OCI-LY3 (cell line): ENCODE results near the gene LMAN2.

ENCODE experiments used
- H2AFZ ChIP-seq: fragments of 200-600, 300-600 bp; shearing (Covaris generic); 2 replicates; pipeline ENCODE4 v1.6.0; 2014; ENCODE audit warnings: antibody characterized with exemption, low read depth, low read length
- H3K27ac ChIP-seq: fragments of 200-600, 300-600 bp; sonication (generic); 2 replicates; pipeline ENCODE4 v1.5.1; 2014; ENCODE audit warnings: mild to moderate bottlenecking, low read length, moderate library complexity, mixed read lengths
- H3K27me3 ChIP-seq: fragments of 200-600, 300-600 bp; sonication (generic); 2 replicates; pipeline ENCODE4 v1.6.1; 2014; ENCODE audit warnings: low read depth, low read length, mixed read lengths
- H3K36me3 ChIP-seq: fragments of 200-600, 300-600 bp; sonication (generic); replicated peaks from 2 replicates; pipeline ENCODE3; 2014; ENCODE audit warnings: low read depth, low read length, mixed read lengths
- H3K4me1 ChIP-seq: fragments of 300-600, 200-600 bp; sonication (generic); 2 replicates; pipeline ENCODE4 v1.6.1; 2014; ENCODE audit warnings: low read length, mixed read lengths
- H3K4me2 ChIP-seq: fragments of 200-600, 300-600 bp; sonication (generic); 2 replicates; pipeline ENCODE4 v1.6.1; 2014; ENCODE audit warnings: low read length, mixed read lengths
- H3K4me3 ChIP-seq: fragments of 300-600, 200-600 bp; sonication (generic); 2 replicates; pipeline ENCODE4 v1.5.1; 2014; ENCODE audit warnings: antibody characterized with exemption, mild to moderate bottlenecking, low read length, moderate library complexity
- H3K79me2 ChIP-seq: fragments of 300-600, 200-600 bp; shearing (Covaris generic); 2 replicates; pipeline ENCODE4 v1.6.1; 2014; ENCODE audit warnings: mild to moderate bottlenecking, low read length, mixed read lengths
- H3K9ac ChIP-seq: fragments of 300-600, 200-600 bp; shearing (Covaris generic); 2 replicates; pipeline ENCODE4 v1.6.0; 2014; ENCODE audit warnings: mild to moderate bottlenecking, low read length, moderate library complexity
- H3K9me3 ChIP-seq: fragments of 200-600, 300-600 bp; shearing (Covaris generic); 2 replicates; pipeline ENCODE4 v1.6.1; 2014; ENCODE audit warnings: low read length, mixed read lengths; ENCODE audit not compliant: insufficient read depth
- H4K20me1 ChIP-seq: fragments of 200-600, 300-600 bp; sonication (generic); 2 replicates; pipeline ENCODE4 v1.6.1; 2016; ENCODE audit warnings: low read length, mixed read lengths; ENCODE audit not compliant: insufficient read depth
- EZH2phosphoT487 ChIP-seq: fragments of 200-600 bp; shearing (Covaris generic); IDR thresholded peaks from 2 replicates; pipeline ENCODE4 v1.6.1; 2018; ENCODE audit warnings: antibody characterized with exemption, mixed run types, low read depth
- TF ChIP-seq, protein P1 (sequence below): fragments of 200-600, 300-600 bp; sonication (generic); IDR thresholded peaks from 2 replicates; pipeline ENCODE4 v1.5.1; 2014; ENCODE audit warnings: antibody characterized with exemption, low read length, low read depth

The LMAN2 gene, protein sequence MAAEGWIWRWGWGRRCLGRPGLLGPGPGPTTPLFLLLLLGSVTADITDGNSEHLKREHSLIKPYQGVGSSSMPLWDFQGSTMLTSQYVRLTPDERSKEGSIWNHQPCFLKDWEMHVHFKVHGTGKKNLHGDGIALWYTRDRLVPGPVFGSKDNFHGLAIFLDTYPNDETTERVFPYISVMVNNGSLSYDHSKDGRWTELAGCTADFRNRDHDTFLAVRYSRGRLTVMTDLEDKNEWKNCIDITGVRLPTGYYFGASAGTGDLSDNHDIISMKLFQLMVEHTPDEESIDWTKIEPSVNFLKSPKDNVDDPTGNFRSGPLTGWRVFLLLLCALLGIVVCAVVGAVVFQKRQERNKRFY

DNA sequence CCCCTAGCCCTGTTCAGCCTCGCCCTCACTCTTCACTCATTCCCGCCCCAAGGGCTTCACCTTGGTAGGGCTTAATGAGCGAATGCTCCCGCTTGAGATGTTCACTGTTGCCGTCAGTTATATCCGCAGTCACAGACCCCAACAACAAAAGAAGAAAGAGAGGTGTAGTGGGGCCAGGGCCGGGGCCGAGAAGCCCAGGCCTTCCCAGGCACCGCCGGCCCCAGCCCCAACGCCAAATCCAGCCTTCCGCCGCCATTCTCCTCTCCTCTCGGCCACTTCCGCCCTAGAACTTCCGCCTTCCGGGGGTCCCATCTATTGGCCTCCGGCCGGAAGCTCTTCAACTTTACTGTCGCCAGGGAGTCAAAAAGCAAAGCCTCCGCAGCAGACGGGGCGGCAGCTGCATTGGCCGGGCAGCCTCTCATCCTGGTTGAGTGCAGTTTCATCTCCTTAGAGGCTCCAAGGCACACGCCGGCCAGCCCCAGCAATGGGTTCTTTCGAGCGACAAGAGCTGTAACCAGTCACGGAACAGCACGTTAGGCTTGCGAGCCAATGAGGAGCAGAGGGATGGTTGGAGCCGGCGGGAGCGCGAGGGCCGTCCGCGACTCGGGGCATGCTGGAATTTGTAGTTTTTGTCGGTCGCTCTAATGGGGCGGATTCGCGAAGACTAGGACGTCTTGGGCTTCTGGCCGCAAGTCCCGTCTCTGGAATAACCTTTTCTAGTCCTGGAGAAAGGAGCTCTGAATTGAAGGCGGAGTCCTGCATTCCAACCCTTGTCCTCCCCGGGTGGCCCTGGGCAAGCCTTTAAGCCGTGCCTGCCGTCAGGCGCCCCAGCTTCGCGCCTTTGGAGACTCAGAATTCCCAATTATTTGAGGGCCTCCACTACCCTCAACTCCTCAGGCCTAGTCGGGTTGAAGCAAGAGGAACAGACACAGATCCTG, at the start of gene LMAN2:
Gene LMAN2 (minus strand): TSS at position 277 of the 938 bp plus-strand sequence. CDS start 21 bp downstream, at position 256.
- Histone ChIP-seq H3K9ac (peak within 1 kb of the TSS; percentile 87), H3K27ac (peak within 1 kb of the TSS; percentile 88), H3K79me2 (peaks cover 41% of the 10 kb centered on the region), H3K4me2 (peak within 1 kb of the TSS; percentile 97), H2AFZ (peak within 1 kb of the TSS; percentile 97), H3K9me3 (no peaks in the 10 kb centered on the region), H3K36me3 (peaks cover 6% of the 10 kb centered on the region), H3K4me1 (peaks cover 22% of the 10 kb centered on the region), H3K27me3 (no peaks in the 10 kb centered on the region), H4K20me1 (0 out of 2 replicates have a peak, but pooled peaks cover 6% of the 10 kb centered on the region), H3K4me3 (peak within 1 kb of the TSS; percentile 87)
- TF ChIP-seq EZH2phosphoT487 = no peak
- TF ChIP-seq, protein P1, sequence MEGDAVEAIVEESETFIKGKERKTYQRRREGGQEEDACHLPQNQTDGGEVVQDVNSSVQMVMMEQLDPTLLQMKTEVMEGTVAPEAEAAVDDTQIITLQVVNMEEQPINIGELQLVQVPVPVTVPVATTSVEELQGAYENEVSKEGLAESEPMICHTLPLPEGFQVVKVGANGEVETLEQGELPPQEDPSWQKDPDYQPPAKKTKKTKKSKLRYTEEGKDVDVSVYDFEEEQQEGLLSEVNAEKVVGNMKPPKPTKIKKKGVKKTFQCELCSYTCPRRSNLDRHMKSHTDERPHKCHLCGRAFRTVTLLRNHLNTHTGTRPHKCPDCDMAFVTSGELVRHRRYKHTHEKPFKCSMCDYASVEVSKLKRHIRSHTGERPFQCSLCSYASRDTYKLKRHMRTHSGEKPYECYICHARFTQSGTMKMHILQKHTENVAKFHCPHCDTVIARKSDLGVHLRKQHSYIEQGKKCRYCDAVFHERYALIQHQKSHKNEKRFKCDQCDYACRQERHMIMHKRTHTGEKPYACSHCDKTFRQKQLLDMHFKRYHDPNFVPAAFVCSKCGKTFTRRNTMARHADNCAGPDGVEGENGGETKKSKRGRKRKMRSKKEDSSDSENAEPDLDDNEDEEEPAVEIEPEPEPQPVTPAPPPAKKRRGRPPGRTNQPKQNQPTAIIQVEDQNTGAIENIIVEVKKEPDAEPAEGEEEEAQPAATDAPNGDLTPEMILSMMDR = no peak

DNA sequence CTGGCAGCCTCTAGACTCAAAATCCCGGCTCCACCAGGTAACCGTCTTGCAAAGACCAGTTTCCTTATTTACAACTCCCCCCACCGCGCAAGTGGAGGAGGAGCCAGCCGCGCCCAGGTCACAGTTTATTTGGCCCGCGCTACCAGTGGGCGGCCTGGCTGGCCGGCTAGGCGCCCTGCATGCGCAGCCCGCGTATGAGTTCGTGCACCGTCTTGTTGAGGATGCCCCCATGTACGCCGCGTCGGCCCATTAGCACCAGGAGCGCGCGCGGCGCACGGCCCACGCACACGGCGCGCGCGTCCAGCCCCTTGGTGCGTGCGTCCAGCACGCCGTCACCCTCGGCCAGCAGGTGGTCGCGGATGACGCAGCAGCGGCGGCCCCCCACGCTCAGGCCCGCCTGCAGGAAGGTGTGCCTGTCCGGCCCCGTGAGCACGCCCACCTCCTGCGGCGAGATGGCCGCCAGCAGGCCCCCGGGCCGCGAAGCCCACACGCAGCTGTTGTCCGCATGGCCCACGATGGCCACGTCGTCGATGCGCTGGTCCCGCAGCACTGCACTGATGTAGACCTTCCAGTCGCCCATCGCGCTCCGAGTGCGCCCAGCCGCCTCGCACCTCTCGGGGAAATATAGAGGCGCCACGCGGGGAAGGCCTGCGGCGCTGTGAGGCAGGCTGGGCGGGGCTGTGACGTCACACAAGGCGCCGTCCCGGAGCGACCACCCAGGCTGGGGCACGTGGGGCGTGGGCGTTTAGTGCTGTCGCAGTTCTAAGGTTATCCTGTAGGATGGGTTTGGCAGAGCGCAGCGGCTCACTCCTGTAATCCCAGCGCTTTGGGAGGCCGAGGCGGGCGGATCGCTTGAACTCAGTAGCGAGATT, 48.8 kb upstream of the LMAN2 start, which contains the start of gene PFN3:
Gene PFN3 (minus strand): TSS at position 665 of the 872 bp plus-strand sequence. CDS start 85 bp downstream, at position 580.
- no peaks in the 10 kb centered on the region for H4K20me1 ChIP-seq

DNA sequence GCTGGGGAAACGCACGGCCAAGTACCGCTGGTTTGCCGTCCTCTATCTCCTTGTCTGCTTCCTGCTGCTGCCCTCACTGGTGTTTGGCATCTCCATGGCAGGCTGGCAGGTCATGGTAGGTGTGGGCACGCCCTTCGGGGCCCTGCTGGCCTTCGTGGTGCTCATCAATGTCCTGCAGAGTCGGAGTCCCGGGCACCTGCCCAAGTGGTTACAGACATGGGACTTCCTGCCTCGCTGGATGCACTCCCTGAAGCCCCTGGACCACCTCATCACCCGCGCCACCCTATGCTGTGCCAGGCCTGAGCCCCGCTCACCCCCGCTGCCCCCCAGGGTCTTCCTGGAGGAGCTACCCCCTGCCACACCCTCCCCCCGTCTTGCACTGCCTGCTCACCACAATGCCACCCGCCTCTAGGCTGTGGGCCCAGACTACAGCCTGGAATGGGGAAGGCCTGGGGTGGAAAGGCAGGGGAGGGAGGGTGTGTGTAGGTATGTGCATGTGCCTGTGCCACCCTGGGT, 46.5 kb upstream of the LMAN2 start:
- H3K4me1 ChIP-seq = peaks cover 2% of the 10 kb centered on the region; the same call in 1 of the 2 replicates
- H3K36me3 ChIP-seq = no peaks in the 10 kb centered on the region
- H3K4me3 ChIP-seq = no peak overlapping the region
- H3K9me3 ChIP-seq = no peaks in the 10 kb centered on the region
- no peak overlapping the region for H3K4me2 ChIP-seq
- H4K20me1 ChIP-seq = no peaks in the 10 kb centered on the region
- H3K9ac ChIP-seq = no peak overlapping the region
- TF ChIP-seq EZH2phosphoT487 = no peak
- TF ChIP-seq, protein P1 = no peak
- H2AFZ ChIP-seq = no peak overlapping the region
- H3K79me2 ChIP-seq = no peaks in the 10 kb centered on the region
- peaks cover 13% of the 10 kb centered on the region for H3K27me3 ChIP-seq
- no peak overlapping the region for H3K27ac ChIP-seq

More for the DNA sequence above, 48.8 kb upstream of the LMAN2 start, which contains the start of gene PFN3:
- Histone ChIP-seq H3K36me3 (no peaks in the 10 kb centered on the region), H3K4me1 (peaks cover 11% of the 10 kb centered on the region), H3K27ac (no peak within 1 kb of the TSS), H3K9ac (no peak within 1 kb of the TSS), H3K4me2 (no peak within 1 kb of the TSS), H3K27me3 (peaks cover 13% of the 10 kb centered on the region), H3K9me3 (no peaks in the 10 kb centered on the region), H3K4me3 (no peak within 1 kb of the TSS), H3K79me2 (no peaks in the 10 kb centered on the region), H2AFZ (no peak within 1 kb of the TSS)
- TF ChIP-seq, protein P1 = no peak
- TF ChIP-seq EZH2phosphoT487 = no peak
